Activated naive CD8-positive, alpha-beta T cell treated with anti-CD3 and anti-CD28 coated beads, Interleukin-2, amount 10 ng/mL, durations not matched to agents 7 days and 5 days (primary cell): ENCODE measurements around the gene ST13. TPM values are rescaled to one million over a fixed set of nuclear protein-coding genes. Genes with fewer than 3 reads are reported as not detected.
A peak's percentile ranks its signal among the peaks of the same experiment; 100 is the strongest.

ENCODE experiments used
- ATAC-seq: fragments of 150-1000 bp; cut with Tn5 transposase; one replicate; pipeline ENCODE4 v1.10.0; 2021; ENCODE audit warnings: low read depth, moderate library complexity
- POLR2A ChIA-PET: fragments of 350-600 bp; sonication (Branson Sonifier 250); formaldehyde crosslinking; loops from one replicate; lab custom pipeline; 2021; ENCODE audit warnings: antibody characterized with exemption; lab: Charles Lee
- DNase-seq: peaks from one replicate; pipeline ENCODE4 v3.0.0; 2021
- H3K27ac Mint-ChIP-seq: one replicate; pipeline ENCODE4 v1.8.0; 2022; ENCODE audit warnings: mild to moderate bottlenecking, mixed read lengths
- H3K27me3 Mint-ChIP-seq: one replicate; pipeline ENCODE4 v1.8.0; 2022; ENCODE audit warnings: mild to moderate bottlenecking, moderate library complexity, mixed read lengths
- H3K36me3 Mint-ChIP-seq: one replicate; pipeline ENCODE4 v1.8.0; 2021; ENCODE audit warnings: mild to moderate bottlenecking, mixed read lengths
- H3K4me1 Mint-ChIP-seq: one replicate; pipeline ENCODE4 v1.8.0; 2021; ENCODE audit warnings: mixed read lengths
- H3K4me3 Mint-ChIP-seq: one replicate; pipeline ENCODE4 v1.8.0; 2022; ENCODE audit warnings: mild to moderate bottlenecking, moderate library complexity, mixed read lengths
- H3K9me3 Mint-ChIP-seq: one replicate; pipeline ENCODE4 v1.8.0; 2021; ENCODE audit warnings: mixed read lengths
- total RNA-seq, 2 experiments: library from RNA; stranded (reverse); gene quantifications; one replicate each; pipeline ENCODE4 v1.2.3, GENCODE V29; 2021

Gene ST13
- total RNA-seq, 2 experiments from 2014 or later = 131 to 138 TPM

DNA sequence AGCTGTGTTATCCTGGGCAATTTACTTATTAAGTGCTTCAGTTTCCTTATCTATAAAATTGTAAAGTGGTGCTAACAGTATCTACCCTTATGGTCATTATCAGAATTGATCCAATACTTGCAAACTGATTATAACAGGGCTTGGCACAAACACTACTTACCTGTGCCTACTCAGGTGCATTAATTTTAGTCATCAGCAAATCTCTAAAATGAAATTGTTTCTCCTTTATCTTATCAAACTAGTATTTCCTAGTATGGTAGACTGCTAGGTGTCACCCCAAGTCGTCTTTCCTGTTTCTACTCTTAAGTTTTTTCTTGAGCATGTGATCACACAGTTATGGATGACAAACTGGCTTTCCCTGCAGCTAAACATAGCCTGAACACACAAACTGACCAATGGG lies 33.0 kb downstream of the ST13 start:
- H3K27me3 Mint-ChIP-seq = no peaks in the 10 kb centered on the region
- H3K36me3 Mint-ChIP-seq = peaks cover 6% of the 10 kb centered on the region
- POLR2A ChIA-PET = no interaction called here
- H3K4me1 Mint-ChIP-seq = peaks cover 6% of the 10 kb centered on the region
- no peak for ATAC-seq
- H3K4me3 Mint-ChIP-seq = no peak overlapping the region
- DNase-seq = no peak
- no peaks in the 10 kb centered on the region for H3K9me3 Mint-ChIP-seq
- no peak overlapping the region for H3K27ac Mint-ChIP-seq

DNA sequence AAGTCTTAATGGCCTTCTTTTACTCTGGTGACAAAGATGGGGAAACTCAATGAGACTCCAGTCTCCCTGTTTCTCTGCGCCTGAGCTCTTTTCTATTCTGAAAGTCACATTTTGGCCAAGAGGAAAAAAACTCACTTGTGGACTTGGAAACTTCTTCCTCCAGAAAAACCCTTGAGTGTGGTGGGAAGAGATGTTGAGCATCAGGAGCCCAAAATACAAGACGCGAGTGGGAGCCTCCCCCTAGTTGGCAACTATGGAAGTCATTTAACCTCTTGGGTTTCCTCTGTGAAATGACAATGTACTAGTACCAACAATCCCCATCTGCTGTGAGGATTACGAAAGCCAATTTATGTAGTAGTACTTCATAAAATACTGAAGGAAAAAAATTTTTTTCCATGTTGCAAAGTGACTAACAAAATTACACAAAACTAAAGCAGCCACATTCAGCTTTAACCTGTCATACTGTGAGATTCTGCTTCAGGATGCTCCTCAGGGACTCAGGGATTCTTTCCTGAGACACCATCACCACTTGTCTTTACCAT lies 36.8 kb downstream of the ST13 start:
- DNase-seq = no peak
- H3K27me3 Mint-ChIP-seq = no peaks in the 10 kb centered on the region
- POLR2A ChIA-PET = interaction anchor here (0.6 to 2.0 kb wide), 3 partner anchors 37 to 137 kb away, joined by 3 to 11 read pairs (median 10); partner anchors contain the start of genes ST13 and XPNPEP3
- no peaks in the 10 kb centered on the region for H3K9me3 Mint-ChIP-seq
- peak overlapping the region; percentile 88 for H3K4me3 Mint-ChIP-seq
- no peak for ATAC-seq
- peaks cover 13% of the 10 kb centered on the region for H3K36me3 Mint-ChIP-seq
- peak overlapping the region; percentile 80 for H3K27ac Mint-ChIP-seq
- peaks cover 21% of the 10 kb centered on the region for H3K4me1 Mint-ChIP-seq

DNA sequence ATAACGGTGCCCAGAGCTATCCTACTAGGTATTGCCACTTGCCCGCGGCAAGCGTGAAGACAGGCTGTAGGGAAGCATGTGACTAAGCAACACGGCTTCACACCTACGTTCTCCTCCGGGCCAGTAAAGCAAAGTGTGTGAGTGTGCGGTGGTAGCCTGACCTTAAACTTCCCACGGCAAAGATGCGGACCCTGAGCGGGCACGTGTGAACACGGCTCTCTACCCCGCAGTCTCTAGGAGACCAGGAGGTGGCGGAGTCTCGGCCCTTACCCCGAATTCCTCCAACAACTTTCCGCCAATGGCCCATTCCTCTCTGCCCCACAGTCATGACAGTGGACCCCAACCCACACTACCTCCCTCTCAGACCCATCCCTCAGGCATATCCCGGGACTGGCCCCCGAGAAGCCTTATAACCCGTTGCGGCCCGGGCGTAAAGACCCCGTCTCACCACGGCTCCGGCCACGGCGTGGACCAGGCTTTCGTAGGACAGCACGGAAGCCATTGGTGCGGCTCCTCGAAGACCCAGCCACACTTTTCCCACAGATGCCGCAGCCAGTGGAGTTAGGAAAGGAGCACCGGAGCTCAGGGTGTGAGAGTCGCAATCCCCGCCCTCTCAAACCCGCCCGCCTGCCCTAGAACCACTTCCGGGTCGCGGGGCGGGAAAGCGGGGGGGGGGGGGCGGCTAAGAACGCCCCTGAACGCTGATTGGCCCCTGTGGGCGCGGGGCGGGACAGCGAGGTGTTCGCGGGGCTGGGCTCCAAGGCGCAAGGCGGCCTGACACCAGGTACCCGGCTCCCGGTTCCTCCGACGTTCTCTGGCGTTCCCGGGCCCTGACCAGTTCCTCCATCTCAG lies 37.5 kb downstream of the ST13 start, which contains the start of gene SLC25A17:
SLC25A17 (minus strand) TSS at position 600 of the 852 bp plus-strand sequence; CDS start at position 502, 98 bp downstream.
- H3K4me1 Mint-ChIP-seq = peaks cover 21% of the 10 kb centered on the region
- no peaks in the 10 kb centered on the region for H3K27me3 Mint-ChIP-seq
- POLR2A ChIA-PET = interaction anchor here (0.6 to 2.0 kb wide), 7 partner anchors 37 to 870 kb away, joined by 3 to 11 read pairs (median 4); partner anchors contain the start of genes PMM1, SNU13, ST13 and XPNPEP3
- peaks cover 15% of the 10 kb centered on the region for H3K36me3 Mint-ChIP-seq
- H3K27ac Mint-ChIP-seq = peak within 1 kb of the TSS; percentile 80
- peak; percentile 89 for ATAC-seq
- peak; percentile 90 for DNase-seq
- H3K4me3 Mint-ChIP-seq = peak within 1 kb of the TSS; percentile 88
- no peaks in the 10 kb centered on the region for H3K9me3 Mint-ChIP-seq

DNA sequence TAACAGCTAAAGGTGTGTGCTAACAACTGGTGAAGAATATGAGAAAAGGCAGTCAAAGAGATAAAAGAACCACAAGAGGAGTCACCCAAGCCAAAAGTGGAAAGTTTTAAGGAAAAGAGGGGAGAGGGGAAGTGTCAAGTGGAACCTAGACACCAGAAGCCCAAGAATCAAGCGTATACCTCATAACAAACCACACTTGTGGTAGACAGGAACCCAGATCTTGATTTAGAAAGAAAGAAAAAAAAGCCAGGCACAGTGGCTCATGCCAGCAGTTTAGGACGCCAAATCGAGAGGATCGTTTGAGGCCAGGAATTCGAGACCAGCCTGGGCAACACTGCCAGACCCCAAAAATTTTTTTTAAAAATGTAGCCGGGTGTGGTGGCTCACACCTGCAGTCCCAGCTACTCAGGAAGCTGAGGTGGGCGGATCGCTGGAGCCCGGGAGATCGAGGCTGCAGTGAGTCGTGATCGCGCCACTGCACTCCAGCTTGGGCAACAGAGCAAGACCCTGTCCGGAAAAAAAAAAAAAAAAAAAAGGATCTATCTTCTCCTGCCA lies 38.2 kb downstream of the ST13 start:
- DNase-seq = peak; percentile 46

DNA sequence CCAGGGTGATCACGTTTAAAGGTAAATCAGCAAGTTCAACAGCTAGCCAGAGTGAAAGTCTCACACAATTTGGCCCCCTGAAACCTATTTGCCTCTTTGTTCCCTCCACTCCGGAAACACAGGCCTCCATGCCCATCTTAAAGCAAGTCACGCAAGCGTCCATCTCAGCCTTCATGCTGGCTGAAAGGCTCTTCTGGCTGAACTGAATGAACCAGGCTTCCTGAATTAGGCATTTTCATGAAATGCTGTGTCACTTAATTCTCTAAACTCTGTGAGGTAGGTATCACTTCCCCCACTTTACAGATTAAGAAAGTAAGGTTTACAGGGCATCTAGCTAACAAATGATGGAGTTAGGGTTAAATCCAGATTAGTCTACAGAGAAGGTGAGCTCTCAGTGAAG lies 38.7 kb downstream of the ST13 start:
- Mint-ChIP-seq H3K36me3 (peaks cover 21% of the 10 kb centered on the region), H3K9me3 (no peaks in the 10 kb centered on the region), H3K27ac (peak overlapping the region; percentile 55), H3K27me3 (no peaks in the 10 kb centered on the region), H3K4me3 (peak overlapping the region; percentile 88), H3K4me1 (peaks cover 21% of the 10 kb centered on the region)
- POLR2A ChIA-PET = interaction anchor here (0.6 to 2.0 kb wide), 3 partner anchors 39 to 91 kb away, joined by 3 to 11 read pairs (median 10); partner anchors contain the start of genes ST13 and XPNPEP3
- DNase-seq (no peak), ATAC-seq (no peak)

More for the DNA sequence above, 38.2 kb downstream of the ST13 start:
- peak overlapping the region; percentile 88 for H3K4me3 Mint-ChIP-seq
- peak; percentile 13 for ATAC-seq
- peaks cover 21% of the 10 kb centered on the region for H3K4me1 Mint-ChIP-seq
- H3K27ac Mint-ChIP-seq = peak overlapping the region; percentile 55
- H3K9me3 Mint-ChIP-seq = no peaks in the 10 kb centered on the region
- H3K36me3 Mint-ChIP-seq = peaks cover 17% of the 10 kb centered on the region
- POLR2A ChIA-PET = interaction anchor here (0.6 to 2.0 kb wide), 7 partner anchors 38 to 870 kb away, joined by 3 to 11 read pairs (median 4); partner anchors contain the start of genes PMM1, SNU13, ST13 and XPNPEP3
- H3K27me3 Mint-ChIP-seq = no peaks in the 10 kb centered on the region

DNA sequence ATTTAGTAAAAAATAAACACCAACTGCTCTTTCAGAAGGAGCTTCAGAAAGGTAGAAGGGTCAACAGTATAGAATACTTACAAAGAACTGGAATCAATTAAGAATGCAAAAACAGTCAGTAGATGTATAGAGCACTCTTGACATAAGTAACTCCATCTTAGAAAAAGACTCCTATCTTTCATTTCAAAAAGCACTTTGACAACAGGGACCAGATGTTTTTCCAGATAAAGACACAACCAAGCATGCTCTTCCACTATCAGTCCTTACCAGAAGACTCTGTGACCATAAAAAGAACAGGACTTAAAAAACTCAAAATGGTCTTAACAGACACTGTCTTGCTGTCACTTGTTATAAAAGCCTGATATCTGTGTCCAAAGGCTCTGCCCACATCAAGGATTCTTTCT lies 42.5 kb downstream of the ST13 start:
- POLR2A ChIA-PET = no interaction called here
- peaks cover 18% of the 10 kb centered on the region for H3K4me1 Mint-ChIP-seq
- DNase-seq = no peak
- H3K36me3 Mint-ChIP-seq = peaks cover 25% of the 10 kb centered on the region
- no peaks in the 10 kb centered on the region for H3K27me3 Mint-ChIP-seq
- ATAC-seq = no peak
- no peaks in the 10 kb centered on the region for H3K9me3 Mint-ChIP-seq
- no peak overlapping the region for H3K27ac Mint-ChIP-seq
- no peak overlapping the region for H3K4me3 Mint-ChIP-seq

DNA sequence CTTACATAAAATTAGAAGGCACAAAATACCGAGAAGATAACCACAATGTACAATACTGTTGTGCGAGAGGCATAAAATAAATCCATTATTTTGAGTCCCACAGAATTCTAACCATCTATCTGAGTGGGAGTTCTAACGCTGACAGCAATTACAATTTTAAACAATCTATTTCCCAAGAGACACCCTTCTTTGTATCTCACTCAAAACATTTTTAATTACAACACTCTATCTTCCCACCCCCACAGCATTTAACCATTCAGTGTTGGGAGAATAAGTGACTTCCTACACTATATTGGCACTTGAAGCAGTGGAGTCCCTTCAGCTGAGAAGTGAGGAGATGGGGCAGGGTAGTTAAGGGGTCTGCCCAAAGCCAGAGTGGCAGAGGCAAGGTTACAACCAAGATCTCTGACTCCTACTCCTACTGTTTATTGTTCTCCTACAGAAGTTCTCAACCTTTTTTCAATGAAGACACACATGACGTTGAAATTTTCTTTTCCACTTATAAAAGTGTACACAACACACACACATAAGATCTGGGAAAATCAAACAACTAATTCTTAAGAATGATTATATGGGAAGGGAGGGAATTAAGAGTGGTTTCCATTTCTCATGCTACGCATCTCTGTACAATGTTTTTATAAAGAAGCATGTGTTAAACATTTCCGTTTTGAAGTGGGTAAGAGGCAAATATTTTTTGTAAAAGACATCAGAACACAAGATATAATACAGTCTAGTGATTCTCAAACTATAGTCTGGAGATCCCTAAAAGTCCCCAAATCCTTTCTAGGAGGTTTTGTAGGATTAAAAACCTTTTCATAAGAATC lies 48.2 kb downstream of the ST13 start:
- H3K27ac Mint-ChIP-seq = no peak overlapping the region
- POLR2A ChIA-PET = no interaction called here
- H3K4me1 Mint-ChIP-seq = peaks cover 3% of the 10 kb centered on the region
- peaks cover 15% of the 10 kb centered on the region for H3K36me3 Mint-ChIP-seq
- no peaks in the 10 kb centered on the region for H3K27me3 Mint-ChIP-seq
- H3K9me3 Mint-ChIP-seq = no peaks in the 10 kb centered on the region
- H3K4me3 Mint-ChIP-seq = no peak overlapping the region
- ATAC-seq (no peak), DNase-seq (no peak)

DNA sequence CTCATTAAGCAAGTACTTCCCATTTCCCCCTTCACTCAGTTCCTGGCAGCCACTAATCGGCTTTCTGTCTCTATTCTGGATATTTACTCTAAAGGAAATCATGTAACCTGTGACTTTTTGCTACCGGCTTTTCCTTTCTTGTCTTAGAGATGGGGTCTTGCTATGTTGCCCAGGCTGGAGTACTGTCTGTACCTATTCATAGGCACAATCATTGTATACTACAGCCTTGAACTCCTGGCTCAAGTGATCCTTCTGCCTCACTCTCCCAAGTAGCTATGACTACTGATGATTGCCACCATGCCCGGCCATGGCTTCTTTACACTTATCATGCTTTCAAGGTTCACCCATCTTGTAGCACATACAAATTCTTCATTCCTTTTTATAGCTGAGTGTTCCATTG lies 49.7 kb downstream of the ST13 start:
- no peak for ATAC-seq
- no peak overlapping the region for H3K4me3 Mint-ChIP-seq
- H3K27ac Mint-ChIP-seq = no peak overlapping the region
- H3K4me1 Mint-ChIP-seq = peaks cover 3% of the 10 kb centered on the region
- POLR2A ChIA-PET = no interaction called here
- H3K27me3 Mint-ChIP-seq = no peaks in the 10 kb centered on the region
- H3K9me3 Mint-ChIP-seq = no peaks in the 10 kb centered on the region
- no peak for DNase-seq
- peaks cover 10% of the 10 kb centered on the region for H3K36me3 Mint-ChIP-seq

DNA sequence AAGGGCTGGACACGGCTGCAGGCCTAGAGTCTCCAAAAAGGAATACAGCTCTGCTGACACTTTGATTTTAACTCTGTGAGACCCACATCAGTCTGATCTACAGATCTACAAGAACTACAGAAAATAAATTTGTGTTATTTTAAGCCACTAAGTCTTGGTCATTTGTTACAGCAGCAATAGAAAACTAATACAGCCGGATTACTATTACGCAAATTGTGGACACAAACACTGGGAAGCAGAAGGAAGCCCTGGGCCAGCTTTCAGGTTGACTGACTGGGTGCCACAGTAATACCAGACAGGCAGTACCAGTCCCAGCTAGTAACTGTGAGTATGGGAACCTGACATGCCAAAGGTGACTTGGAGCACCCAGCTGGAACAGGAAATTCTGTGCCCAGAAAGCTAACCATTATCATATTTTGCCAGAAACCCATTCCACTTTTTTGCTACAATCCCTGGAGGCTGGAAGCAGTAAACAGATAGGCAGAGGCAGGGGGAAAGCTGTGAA lies 50.7 kb downstream of the ST13 start:
- H3K9me3 Mint-ChIP-seq = no peaks in the 10 kb centered on the region
- no peak for ATAC-seq
- no peaks in the 10 kb centered on the region for H3K27me3 Mint-ChIP-seq
- H3K4me3 Mint-ChIP-seq = no peak overlapping the region
- H3K36me3 Mint-ChIP-seq = peaks cover 10% of the 10 kb centered on the region
- DNase-seq = no peak
- peaks cover 3% of the 10 kb centered on the region for H3K4me1 Mint-ChIP-seq
- POLR2A ChIA-PET = no interaction called here
- no peak overlapping the region for H3K27ac Mint-ChIP-seq

DNA sequence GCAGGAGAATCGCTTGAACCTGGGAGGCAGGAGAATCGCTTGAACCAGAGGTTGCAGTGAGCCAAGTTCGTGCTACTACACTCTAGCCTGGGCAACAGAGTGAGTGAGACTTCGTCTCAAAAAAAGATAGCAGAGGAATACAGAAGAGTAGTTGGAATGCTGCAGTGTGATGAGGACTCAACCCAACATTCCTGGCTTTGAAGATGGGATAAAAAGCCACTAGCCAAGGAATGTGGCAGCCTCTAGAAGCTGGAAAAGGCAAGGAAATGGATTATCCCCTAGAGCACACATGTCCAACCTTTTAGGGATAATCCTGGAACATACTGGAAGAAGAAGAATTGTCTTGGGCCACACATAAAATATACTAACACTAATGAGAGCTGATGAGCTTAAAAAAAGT lies 51.2 kb downstream of the ST13 start:
- no peak for DNase-seq
- Mint-ChIP-seq H3K4me1 (peaks cover 3% of the 10 kb centered on the region), H3K27me3 (no peaks in the 10 kb centered on the region), H3K27ac (no peak overlapping the region), H3K9me3 (no peaks in the 10 kb centered on the region), H3K36me3 (peaks cover 10% of the 10 kb centered on the region), H3K4me3 (no peak overlapping the region)
- ATAC-seq = no peak
- POLR2A ChIA-PET = no interaction called here

DNA sequence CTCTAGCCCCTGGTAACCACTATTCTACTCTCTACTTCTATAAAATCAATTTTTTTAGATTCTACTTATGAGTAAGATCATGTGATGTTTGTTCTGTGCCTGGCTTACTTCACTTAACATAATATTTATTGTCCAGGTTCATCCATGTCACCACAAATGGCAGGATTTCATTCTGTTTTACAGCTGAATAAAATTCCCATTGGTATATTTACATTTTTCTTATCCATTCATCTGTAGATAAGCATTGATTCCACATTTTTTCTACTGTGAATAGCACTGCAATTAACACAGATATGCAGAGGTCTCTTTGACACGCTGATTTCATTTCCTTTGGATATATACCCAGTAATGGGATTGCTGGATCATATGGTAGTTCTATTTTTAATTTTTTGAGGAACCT lies 53.1 kb downstream of the ST13 start:
- Mint-ChIP-seq H3K9me3 (no peaks in the 10 kb centered on the region), H3K4me1 (peaks cover 2% of the 10 kb centered on the region), H3K27ac (no peak overlapping the region), H3K4me3 (no peak overlapping the region), H3K36me3 (peaks cover 7% of the 10 kb centered on the region), H3K27me3 (no peaks in the 10 kb centered on the region)
- no peak for ATAC-seq
- no peak for DNase-seq
- POLR2A ChIA-PET = no interaction called here

DNA sequence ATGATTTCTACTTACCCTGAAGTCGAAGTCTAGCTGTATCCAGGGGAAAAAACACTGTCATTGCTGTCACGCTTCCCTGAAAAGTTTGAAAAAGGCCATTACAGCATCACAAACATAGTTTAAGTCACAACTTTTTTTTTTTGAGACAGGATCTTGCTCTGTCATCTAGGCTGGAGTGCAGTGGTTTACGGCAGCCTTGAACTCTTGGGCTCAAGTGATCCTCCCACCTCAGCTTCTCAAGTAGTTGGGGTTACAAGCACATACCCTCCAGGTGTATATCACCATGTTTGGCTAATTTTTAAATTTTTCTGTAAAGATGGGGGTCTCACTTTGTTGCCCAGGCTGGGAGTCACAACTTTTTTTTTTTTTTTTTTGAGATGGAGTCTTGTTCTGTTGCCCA lies 57.4 kb downstream of the ST13 start:
- POLR2A ChIA-PET = no interaction called here
- no peaks in the 10 kb centered on the region for H3K27me3 Mint-ChIP-seq
- no peaks in the 10 kb centered on the region for H3K9me3 Mint-ChIP-seq
- no peak overlapping the region for H3K27ac Mint-ChIP-seq
- H3K4me3 Mint-ChIP-seq = no peak overlapping the region
- peaks cover 6% of the 10 kb centered on the region for H3K36me3 Mint-ChIP-seq
- peaks cover 4% of the 10 kb centered on the region for H3K4me1 Mint-ChIP-seq
- ATAC-seq (no peak), DNase-seq (no peak)
